Right renal cortex interstitium (tissue), 3 donors: ENCODE data around the gene ZCRB1. TPM values are rescaled to one million over a fixed set of nuclear protein-coding genes. Genes with fewer than 3 reads are reported as not detected.
A peak's percentile ranks its signal among the peaks of the same experiment; 100 is the strongest.
"Not testable (repeated sequence)": the region's sequence is repeated elsewhere in the genome, so short reads cannot be mapped to it uniquely, and the experiment has no call there.

Source experiments
- DNase-seq, 3 donors: peaks; one replicate each; pipeline ENCODE4 v3.0.0-alpha.2; 2013; ENCODE audit warnings: low read depth in 3 of 3, low spot score in 2 of 3
- polyA plus RNA-seq, 3 donors: library from polyadenylated mRNA; unstranded; fragments of 120-200 nt; gene quantifications; one replicate each; pipeline ENCODE4 v1.2.1, GENCODE V29; 2013; ENCODE audit not compliant: insufficient read length in 3 of 3

Gene ZCRB1, protein sequence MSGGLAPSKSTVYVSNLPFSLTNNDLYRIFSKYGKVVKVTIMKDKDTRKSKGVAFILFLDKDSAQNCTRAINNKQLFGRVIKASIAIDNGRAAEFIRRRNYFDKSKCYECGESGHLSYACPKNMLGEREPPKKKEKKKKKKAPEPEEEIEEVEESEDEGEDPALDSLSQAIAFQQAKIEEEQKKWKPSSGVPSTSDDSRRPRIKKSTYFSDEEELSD
- polyA plus RNA-seq: 100 to 1,000 TPM; 101 to 115 (median 104) TPM

- DNase-seq: peak in 2 of 3 donors; percentile 74 to 79
Observed at GRCh38 chr12:42325653-42326474, at the start of gene ZCRB1, which contains the start of gene PPHLN1. ZCRB1 (minus strand) TSS chr12:42326094; CDS start chr12:42324102, 1,992 bp downstream. PPHLN1 (plus strand) TSS chr12:42326167; CDS start chr12:42335903, 9,736 bp downstream.

GRCh38 chr12:42373669-42374068 is 47.8 kb upstream of the ZCRB1 start:
- no peak for DNase-seq

- DNase-seq: peak in 1 of 3 donors; percentile 8
Observed at GRCh38 chr12:42372154-42372791, 46.4 kb upstream of the ZCRB1 start.

- no peak for DNase-seq
Observed at GRCh38 chr12:42370013-42370412, 44.1 kb upstream of the ZCRB1 start.

- no peak for DNase-seq
Observed at GRCh38 chr12:42365486-42365885, 39.6 kb upstream of the ZCRB1 start.

- no peak for DNase-seq
Observed at GRCh38 chr12:42364692-42365091, 38.8 kb upstream of the ZCRB1 start.

GRCh38 chr12:42362647-42363260 is 36.9 kb upstream of the ZCRB1 start:
- DNase-seq: no peak

- DNase-seq: no peak
Observed at GRCh38 chr12:42361909-42362646, 36.2 kb upstream of the ZCRB1 start.

GRCh38 chr12:42360747-42361403 is 35.0 kb upstream of the ZCRB1 start:
- DNase-seq: no peak

DNA sequence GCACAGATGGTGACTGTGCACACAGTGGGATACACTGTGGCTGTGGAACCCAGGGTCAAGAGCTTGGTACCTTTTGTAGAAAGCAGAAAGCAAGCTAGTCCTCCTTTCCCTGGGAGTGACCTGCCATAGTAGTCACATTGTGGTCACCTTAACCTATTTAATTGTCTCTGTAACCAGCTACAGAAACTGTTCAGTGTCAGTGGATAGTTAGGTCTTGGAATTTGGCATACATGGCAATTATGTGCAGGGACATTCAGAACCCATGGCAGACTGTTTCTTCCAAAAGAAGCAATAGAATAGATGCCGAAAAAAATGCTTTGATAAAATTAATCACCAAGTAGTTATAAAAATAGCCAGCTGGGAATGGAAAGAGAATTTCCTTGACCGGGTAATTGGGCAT is 30.4 kb upstream of the ZCRB1 start:
- no peak for DNase-seq

DNA sequence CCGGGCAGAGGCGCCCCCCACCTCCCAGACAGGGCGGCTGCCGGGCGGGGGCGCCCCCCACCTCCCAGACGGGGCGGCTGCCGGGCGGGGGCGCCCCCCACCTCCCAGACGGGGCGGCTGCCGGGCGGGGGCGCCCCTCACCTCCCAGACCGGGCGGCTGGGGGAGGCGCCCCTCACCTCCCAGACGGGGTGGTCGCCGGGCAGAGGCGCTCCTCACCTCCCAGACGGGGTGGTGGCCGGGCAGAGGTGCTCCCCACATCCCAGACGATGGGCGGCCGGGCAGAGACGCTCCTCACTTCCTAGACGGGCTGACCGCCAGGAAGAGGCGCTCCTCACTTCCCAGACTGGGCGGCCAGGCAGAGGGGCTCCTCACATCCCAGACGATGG is 24.1 kb upstream of the ZCRB1 start:
- not testable (repeated sequence) for DNase-seq

DNA sequence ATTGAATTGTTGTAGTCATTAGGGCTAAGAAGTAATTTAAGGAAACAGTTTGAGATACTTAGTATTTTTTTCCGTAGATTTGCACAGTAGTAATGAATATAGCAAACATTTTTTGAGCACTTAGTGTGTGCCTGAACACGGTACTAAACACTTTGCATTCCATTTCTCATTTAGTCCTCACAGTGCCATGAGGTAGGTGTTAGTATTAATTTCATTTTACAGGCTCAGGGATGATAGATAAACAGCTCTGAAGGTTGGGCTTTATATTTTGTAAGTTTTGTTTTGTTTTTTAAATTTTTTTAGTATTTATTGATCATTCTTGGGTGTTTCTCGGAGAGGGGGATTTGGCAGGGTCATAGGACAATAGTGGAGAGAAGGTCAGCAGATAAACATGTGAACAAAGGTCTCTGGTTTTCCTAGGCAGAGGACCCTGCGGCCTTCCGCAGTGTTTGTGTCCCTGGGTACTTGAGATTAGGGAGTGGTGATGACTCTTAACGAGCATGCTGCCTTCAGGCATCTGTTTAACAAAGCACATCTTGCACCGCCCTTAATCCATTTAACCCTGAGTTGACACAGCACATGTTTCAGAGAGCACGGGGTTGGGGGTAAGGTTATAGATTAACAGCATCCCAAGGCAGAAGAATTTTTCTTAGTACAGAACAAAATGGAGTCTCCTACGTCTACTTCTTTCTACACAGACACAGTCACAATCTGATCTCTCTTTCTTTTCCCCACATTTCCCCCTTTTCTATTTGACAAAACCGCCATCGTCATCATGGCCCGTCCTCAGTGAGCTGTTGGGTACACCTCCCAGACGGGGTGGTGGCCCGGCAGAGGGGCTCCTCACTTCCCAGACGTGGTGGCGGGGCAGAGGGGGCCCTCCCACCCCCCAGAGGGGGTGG is 23.5 kb upstream of the ZCRB1 start:
- DNase-seq: not testable (repeated sequence)

DNA sequence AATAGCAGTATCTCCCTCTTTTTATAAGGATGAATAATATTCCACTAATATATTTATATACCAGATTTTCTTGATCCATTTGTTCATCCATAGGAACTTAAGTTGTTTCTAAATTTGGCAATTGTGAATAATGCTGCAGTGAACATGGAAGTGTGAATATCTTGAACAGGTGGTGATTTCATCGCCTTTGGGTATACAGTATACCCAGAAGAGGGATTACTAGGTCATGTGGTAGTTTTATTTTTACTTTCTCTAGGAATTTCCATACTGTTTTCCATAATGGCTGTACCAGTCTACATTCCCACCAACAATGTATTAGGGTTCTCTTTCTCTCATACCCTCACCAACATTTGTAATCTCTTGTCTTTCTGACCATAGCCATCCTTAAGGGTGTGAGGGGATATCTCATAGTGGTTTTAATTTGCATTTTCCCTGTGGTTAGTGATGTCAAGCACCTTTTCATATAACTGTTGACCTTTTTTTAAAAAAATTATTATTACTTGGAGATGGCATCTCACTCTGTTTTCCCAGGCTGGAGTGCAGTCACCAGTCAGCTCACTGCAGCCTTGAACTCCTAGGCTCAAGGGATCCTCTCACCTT is 20.6 kb upstream of the ZCRB1 start:
- DNase-seq: no peak

- DNase-seq: no peak
Observed at GRCh38 chr12:42343721-42344120, 17.8 kb upstream of the ZCRB1 start.

DNA sequence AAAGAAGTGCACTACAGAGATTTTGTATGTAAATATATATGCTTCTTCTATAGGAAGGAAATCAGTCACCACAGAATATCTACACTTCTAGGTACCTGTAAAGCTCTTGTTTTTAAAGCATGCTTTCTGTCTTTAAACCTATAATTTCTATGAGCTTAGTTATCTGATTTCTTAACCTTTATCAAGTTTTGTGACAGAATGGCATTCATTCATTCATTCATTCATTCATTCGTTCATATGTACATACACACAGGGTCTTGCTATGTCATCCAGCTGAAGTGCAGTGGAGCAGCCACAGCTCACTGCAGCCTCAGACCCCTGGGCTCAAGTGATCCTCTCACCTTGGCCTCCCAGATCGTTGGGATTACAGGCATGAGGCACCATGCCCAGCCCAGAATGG is 16.1 kb upstream of the ZCRB1 start:
- DNase-seq: no peak

DNA sequence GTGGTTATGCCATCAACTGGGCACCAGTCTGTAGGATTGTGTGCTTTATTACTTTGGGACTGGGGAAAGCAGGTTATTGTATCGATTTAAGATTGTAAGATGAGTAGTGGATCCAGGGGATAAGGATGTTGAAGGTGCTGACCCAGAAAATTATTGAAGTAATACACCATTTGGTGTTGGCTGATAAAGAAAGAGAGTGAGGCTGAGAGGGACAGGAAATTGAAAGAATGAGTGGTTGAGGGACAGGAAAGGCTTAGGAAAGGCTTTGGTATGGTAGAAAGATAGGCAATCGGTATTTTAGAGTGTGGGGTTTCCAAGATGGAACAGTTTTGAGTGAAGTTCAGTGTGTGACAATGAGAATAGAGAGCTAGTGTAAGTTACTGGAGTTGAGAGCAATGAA is 12.4 kb upstream of the ZCRB1 start:
- DNase-seq: no peak

GRCh38 chr12:42336286-42336685 is 10.4 kb upstream of the ZCRB1 start:
- no peak for DNase-seq
